ENCODE data around the gene INSIG2.

The INSIG2 gene

DNA sequence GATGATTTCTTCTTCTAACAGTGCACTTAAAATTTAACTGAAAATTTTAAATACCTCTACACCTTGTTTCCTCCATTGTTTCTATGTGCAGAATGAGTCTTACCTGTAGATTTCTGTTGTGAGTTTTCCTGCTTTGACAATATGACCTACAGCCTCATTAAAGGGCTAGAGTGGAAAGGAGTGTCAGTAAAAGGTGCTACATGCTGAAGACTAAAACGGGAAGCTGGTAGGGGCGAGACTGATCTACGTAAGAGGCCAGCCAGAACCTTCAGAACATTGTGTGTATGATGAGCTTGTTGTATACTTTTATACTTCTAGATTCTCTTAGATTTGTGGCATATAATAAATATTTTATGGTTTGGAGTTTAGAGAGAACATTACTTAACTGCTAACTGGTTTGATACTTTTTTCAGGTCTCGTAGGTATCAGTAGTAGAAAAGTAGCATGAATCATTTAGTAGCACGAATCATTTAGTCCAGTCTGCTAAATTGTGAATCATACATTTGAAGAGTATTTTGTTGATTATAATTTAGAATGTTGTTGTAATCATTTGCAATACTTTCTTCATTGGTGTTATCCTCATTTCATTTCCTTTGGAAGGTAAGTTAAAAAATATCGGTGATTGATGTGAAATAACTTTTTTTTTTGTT lies 14.3 kb downstream of the INSIG2 start:
- DNase-seq: no peak

GRCh38 chr2:118103951-118104940 lies 16.0 kb downstream of the INSIG2 start:
- DNase-seq: no peak

- DNase-seq: no peak
Measured at GRCh38 chr2:118105497-118105896, 17.2 kb downstream of the INSIG2 start.

DNA sequence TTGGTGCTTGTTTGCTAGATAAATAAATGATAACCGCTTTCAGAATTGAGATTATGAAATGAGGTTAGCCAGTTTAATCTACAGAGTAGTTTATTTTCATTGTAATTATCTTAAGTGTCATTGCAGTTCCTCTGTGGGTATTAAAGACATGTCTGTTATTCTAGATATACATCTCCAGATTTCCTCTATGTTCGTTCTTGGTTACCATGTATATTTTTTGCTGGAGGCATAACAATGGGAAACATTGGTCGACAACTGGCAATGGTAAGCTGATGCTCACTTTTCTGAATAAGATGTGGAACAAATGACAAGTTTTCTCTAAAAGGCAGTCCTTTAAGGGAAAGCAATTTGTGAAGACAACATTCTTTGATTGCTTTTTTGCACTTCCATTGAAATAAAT lies 18.7 kb downstream of the INSIG2 start:
- DNase-seq: no peak

- DNase-seq: no peak
Measured at GRCh38 chr2:118110310-118110709, 22.0 kb downstream of the INSIG2 start.

- DNase-seq: no peak
Measured at GRCh38 chr2:118110991-118111390, 22.7 kb downstream of the INSIG2 start.

DNA sequence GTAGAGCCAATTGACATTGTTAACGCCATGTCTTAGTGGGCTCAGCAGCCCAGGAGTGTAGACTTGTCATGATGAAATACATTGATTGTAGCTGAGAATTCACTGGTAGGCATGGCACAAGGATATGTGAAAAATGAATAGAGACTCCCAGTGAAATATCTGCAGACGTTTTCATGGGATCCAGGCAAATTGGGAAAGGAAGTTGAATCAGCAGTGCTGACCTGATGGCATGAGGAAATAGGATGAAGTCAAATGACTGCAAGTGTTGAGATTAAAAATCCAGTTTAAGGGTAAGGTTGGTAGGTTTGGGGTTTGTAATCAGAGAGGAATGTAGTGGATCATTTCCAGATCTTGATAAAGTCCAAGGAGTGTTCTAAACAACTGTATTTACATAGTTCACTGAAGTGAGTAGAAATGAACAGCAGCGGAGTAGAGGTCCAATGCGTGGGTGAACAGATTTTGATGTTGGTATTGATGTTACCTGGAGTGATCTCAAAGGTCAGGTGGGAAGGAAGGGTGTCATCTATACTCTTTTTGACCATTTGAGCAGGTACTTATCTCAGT lies 24.6 kb downstream of the INSIG2 start:
- no peak for DNase-seq

DNA sequence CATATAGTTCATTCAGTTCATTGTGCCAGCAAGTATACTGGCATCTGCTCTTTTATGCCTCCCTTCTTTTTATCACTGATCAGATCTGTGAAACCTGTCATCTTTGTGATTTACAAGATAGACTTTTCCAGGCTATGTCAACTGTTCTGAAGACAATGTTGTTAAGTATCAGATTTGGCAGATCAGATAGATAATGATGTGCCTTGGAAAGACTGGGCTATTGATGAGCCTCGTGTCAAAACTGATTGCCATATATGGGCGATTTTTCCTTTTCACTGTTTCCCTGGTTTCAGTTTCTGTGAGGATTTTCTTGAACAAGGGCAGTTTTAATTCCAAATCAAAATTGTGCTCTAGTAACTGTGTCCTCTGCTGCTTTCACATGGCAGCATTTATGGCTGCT lies 26.6 kb downstream of the INSIG2 start:
- no peak for DNase-seq

DNA sequence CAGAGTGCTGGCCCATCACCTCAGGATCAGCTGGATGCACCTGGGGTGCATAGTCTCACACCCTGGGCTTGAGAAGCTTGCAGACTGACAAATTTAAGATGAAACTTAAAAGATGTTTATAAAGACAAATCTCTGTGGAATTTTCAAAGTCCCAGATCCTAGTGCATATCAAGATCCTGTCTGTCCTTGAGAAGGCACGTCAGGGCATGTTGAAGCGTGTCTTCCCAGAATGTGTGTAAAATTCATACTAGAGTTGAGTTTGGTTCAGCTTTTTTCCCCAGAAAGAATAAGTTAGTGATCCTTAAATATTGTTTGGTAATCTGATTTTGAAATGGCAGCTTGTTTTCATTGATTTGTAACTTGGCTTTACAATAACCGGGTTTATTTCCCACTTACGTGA lies 27.5 kb downstream of the INSIG2 start:
- no peak for DNase-seq

DNA sequence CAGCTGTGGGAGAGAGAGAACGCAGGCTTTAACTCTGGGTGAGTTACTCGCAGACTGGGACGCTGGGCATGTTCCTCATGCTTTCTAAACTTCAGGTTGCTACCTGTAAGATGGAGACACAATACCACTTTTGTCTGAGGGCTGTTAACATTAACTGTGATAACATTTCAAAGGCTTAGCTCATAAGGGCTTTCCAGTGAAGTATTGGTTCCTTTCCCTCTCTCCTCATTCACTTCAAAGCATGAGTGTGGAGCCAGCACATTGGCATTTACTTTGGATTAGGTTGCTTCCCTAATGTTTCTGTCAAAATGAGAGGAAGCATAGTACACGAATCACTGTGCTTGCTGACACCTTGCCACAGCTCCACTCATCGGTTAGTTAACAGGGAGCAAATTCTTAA lies 30.2 kb downstream of the INSIG2 start:
- DNase-seq: no peak

- no peak for DNase-seq
Measured at GRCh38 chr2:118119158-118119727, 31.0 kb downstream of the INSIG2 start.

- no peak for DNase-seq
Measured at GRCh38 chr2:118119761-118120400, 31.6 kb downstream of the INSIG2 start.

GRCh38 chr2:118120401-118120780 lies 32.1 kb downstream of the INSIG2 start:
- no peak for DNase-seq

GRCh38 chr2:118121101-118121500 lies 32.8 kb downstream of the INSIG2 start:
- DNase-seq: no peak

DNA sequence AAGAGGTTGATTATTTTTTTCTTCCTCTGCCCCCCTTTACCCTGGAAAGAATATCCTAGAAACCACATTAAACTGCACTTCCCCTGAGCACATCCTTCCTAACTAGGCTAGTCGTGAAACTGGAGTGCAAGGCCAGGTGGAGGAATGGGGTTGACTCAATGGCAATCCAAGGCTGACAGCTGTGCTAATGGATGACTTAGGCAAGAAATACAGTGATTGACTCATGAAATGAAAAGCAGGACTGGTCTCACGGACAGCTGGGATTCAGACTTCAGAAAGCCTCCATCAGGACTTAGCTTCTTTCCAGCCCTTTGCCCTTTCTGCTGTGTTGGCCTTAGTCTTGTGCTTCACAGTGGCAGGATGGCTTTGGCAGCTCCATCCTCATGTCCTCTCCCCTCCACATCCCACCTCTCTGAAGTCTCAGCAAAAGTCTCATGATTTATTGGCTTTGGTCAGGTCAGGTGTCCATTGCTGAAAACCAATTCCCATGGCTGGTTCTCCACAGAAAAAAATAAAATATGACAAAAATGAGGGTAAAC lies 33.8 kb downstream of the INSIG2 start:
- no peak for DNase-seq

DNA sequence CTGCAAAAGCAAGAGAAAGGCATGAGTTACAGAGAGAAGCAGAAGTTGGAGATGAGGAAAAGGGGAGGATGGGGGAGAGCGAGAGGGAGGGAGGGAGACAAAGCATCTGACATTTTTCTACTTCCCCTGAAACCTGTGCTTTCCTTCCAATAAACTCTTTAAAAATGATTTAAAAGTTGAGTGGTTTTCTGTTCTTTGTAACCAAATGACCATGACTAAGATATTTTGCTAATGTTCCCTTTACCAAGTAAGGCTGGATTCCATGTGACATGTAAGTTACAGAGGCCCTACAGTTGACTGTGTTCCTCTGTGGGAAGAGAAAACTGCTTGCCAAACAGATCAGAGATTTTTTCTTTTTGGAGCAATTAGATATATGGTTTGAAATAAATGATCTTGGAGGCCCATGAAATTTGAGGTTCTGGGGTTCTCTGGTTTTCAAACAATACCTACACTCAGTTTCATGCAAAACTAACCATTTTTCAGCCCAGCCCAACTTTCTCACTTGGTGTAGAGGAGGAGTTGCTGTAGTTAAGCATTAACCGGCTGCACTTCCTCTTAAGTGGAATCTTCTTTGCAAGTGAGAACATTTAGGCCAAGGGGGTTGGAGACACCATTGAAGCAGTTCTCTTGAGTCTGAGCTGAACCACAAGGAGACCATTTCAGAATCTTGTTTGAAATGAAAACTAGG lies 34.5 kb downstream of the INSIG2 start:
- DNase-seq: no peak

GRCh38 chr2:118123561-118124232 lies 35.4 kb downstream of the INSIG2 start:
- no peak for DNase-seq

DNA sequence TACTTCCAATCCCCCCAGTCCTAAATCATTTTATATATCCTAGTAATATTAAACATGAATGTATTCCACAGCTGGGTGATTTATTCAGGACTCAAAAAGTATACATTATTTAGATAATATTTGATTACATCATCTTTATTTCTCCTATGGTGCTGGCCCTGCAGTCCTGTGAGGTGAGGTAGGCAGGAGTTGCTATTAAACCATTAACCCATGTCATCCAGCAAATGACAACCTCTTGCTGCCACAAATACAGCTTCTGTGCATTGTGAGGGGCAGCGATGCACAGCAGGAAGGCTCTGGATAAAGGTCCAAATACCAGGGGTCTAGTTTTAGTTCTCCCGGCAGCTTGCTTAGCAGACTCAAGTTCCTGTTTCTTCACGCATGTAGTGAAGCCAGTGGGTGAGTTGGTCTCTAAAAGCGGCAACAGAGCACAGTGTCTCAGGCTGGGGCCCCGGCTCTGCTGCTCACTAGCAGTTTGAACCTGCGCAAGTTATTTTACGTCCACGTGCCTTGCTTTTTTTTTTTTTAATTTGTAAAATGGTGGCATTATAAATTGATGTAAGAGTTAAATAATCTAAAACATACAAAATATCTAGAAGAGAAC lies 36.1 kb downstream of the INSIG2 start:
- no peak for DNase-seq

- DNase-seq: no peak
Measured at GRCh38 chr2:118127250-118127649, 39.0 kb downstream of the INSIG2 start.

DNA sequence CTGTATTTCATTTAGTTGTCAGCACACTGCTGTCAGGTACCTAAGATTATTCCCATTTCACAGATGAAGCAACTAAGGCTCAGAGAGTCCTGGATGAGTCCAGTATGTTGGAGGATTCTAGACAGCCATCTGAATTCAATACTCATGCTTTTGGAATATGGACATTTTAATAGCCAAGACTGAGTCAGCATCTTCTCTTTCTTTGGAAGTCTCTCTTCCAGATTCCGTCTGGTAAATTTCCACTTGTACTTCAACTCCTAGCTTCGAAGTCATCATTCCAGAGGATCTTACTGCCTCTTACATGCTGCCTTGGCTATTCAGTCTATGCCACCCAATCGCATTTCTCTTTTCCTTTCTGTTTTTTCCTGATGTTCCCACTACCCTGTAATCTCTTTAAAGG lies 40.6 kb downstream of the INSIG2 start:
- DNase-seq: no peak

DNA sequence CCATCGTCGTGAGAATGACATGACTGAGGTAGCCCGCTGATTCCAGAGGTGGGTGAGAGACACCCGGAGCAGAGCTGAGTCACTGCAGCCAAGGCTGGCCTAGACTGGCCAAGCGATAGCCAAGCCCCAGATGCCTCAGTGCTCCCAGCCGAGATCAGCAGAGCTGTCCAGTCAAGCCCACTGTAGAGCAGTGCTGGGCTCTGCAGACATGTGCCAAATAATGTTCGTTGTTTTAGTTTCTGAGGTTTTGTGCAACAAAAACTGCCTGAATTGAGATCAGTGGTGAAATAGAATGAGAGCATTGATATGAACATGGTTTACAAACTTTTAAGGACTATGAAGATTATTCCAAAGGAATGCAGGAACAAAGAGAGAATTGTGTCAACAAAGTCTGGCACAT lies 42.1 kb downstream of the INSIG2 start:
- no peak for DNase-seq

Data from activated gamma-delta T cell treated with Interleukin-2 at 50 U/mL for 16 hours (primary cell).